Stomach (tissue), 9 donors: ENCODE measurements around the gene FCRL1. TPM values are rescaled to one million over a fixed set of nuclear protein-coding genes. Genes with fewer than 3 reads are reported as not detected.

Experiments used
- DNase-seq, 2 donors: peaks; one replicate each; pipeline versions ENCODE4 v3.0.0 to v3.0.0-alpha.2; 2013 to 2019
- H3K27ac ChIP-seq, 5 donors: fragments of 200-600 bp in 4 of 5; sonication (generic) in 4 of 5; one replicate each; pipeline ENCODE4 v1.5.1; 2013 to 2019; ENCODE audit warnings: mild to moderate bottlenecking in 1 of 5, moderate library complexity in 1 of 5
- H3K27me3 ChIP-seq, 3 donors: fragments of 200-600 bp; sonication (generic); one replicate each; pipeline ENCODE4 v1.5.1; 2017 to 2019; ENCODE audit warnings: mixed run types in 1 of 3
- H3K36me3 ChIP-seq, 4 donors: fragments of 200-600 bp; sonication (generic); 1 replicate in 3 of 4; 2 replicates in 1 of 4; pipeline ENCODE4 v1.5.1; 2016 to 2019
- H3K4me1 ChIP-seq, 4 donors: fragments of 200-600 bp; sonication (generic); one replicate each; pipeline ENCODE4 v1.5.1; 2016 to 2019
- H3K4me3 ChIP-seq, 4 donors: fragments of 200-600 bp; sonication (generic) in 3 of 4; one replicate each; pipeline ENCODE4 v1.5.1; 2016 to 2019; ENCODE audit warnings: mild to moderate bottlenecking in 1 of 4
- H3K9me3 ChIP-seq, 4 donors: fragments of 200-600 bp; sonication (generic); one replicate each; pipeline ENCODE4 v1.5.1; 2016 to 2019
- EP300 ChIP-seq: sonication (generic); formaldehyde crosslinking; IDR thresholded peaks from one replicate; pipeline ENCODE4 v1.6.1; 2017; ENCODE audit warnings: antibody characterized with exemption
- POLR2A ChIP-seq, 4 donors: fragments of 450-650 bp; IDR thresholded peaks; one replicate each; pipeline ENCODE4 v1.6.1; 2016; ENCODE audit warnings: antibody characterized with exemption in 4 of 4, control low read depth in 2 of 4, mild to moderate bottlenecking in 1 of 4, moderate library complexity in 1 of 4
- POLR2AphosphoS5 ChIP-seq, 3 donors: sonication (generic); formaldehyde crosslinking; IDR thresholded peaks; one replicate each; pipeline ENCODE4 v1.6.1; 2016; ENCODE audit warnings: antibody characterized with exemption in 3 of 3
- WGBS, 5 donors: extraction: QIAGEN DNeasy Blood & Tissue Kit in 3 of 5; methylation state at CpG; one replicate each; pipeline versions ENCODE4 v1.1.5 to v1.1.7; 2013 to 2018; 5-methylcytosine and 5-hydroxymethylcytosine counted together
- intact Hi-C: fragments of 100-400 bp; cut with DNase I; formaldehyde crosslinking; loops from one replicate; pipeline ENCODE4 v1.15.1; 2023; ENCODE audit warnings: low total_unique reads
- polyA plus RNA-seq, 3 donors: library from polyadenylated mRNA; stranded (reverse); fragments of 200-250 nt; gene quantifications; one replicate each; pipeline ENCODE4 v1.2.3, GENCODE V29; 2013
- total RNA-seq, 5 donors: library from RNA; depleted of rRNA; stranded (reverse); fragments of >200 nt; gene quantifications; one replicate each; pipeline versions ENCODE4 v1.1.0 to v1.2.3, GENCODE V29; 2014 to 2016
- TF ChIP-seq, protein P1 (sequence below), 7 experiments: fragments of 450-650 bp in 4 of 7; fragments of 200-600 bp in 3 of 7; sonication (generic) in 3 of 7; IDR thresholded peaks; one replicate each; pipeline ENCODE4 v1.5.1; 2016 to 2019; ENCODE audit warnings: antibody characterized with exemption in 7 of 7, control low read depth in 2 of 7, mild to moderate bottlenecking in 1 of 7
- donor health status: healthy with polysubstance abuse.
- donor health status: Bipolar disorder and iron deficiency.
- donor health status: healthy.

FCRL1 gene
- total and polyA plus RNA-seq, 8 donors = 0.29 to 2.4 (median 0.48) TPM; not detected in 5

DNA sequence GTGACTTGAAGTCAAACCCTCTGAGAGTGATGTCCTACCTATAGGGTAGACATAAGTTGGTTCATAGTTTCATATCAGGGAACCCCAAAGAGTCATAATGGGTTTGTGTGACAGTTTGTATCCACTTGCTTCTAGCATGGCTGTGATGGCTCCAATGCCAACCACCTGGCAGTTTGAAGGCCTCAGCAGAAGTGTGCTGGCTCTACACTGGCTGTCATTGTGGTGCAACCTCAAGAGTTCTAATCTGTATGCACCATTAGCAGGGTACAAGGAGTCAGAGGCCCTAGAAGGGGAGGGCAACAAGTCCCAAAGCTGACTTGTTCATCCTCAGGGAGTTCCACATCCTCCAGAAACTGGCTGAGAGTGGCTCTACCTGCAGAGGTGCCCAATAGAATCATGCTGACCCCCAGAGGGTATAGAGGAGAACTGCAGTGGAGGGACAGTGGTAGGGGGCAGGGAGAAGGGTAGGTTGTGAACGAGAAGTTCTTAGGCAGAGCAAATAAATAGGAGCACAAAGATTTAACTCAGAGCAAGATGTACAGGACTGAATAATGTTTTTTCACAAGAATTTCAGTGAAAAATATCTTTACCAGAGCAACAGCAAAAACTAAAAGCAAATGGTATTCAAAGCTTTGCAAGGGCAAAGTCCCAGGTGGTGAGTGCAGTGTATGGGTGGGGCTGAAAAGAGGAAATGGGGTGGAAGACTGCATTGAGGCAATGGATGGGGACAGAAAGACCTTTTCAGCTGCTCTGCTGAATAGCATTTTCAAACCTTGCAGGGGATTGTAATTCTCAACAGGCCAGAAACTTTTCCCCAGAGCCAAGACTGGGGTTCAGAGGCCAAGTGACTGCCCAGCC lies 46.2 kb downstream of the FCRL1 start:
- TF ChIP-seq POLR2A (IDR thresholded peaks at IDR 0.05) = no peak
- TF ChIP-seq, protein P1, sequence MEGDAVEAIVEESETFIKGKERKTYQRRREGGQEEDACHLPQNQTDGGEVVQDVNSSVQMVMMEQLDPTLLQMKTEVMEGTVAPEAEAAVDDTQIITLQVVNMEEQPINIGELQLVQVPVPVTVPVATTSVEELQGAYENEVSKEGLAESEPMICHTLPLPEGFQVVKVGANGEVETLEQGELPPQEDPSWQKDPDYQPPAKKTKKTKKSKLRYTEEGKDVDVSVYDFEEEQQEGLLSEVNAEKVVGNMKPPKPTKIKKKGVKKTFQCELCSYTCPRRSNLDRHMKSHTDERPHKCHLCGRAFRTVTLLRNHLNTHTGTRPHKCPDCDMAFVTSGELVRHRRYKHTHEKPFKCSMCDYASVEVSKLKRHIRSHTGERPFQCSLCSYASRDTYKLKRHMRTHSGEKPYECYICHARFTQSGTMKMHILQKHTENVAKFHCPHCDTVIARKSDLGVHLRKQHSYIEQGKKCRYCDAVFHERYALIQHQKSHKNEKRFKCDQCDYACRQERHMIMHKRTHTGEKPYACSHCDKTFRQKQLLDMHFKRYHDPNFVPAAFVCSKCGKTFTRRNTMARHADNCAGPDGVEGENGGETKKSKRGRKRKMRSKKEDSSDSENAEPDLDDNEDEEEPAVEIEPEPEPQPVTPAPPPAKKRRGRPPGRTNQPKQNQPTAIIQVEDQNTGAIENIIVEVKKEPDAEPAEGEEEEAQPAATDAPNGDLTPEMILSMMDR (IDR thresholded peaks at IDR 0.05) = peak in 2 of 7 experiments; percentile 15 to 24
- no peak for TF ChIP-seq EP300
- TF ChIP-seq POLR2AphosphoS5 (IDR thresholded peaks at IDR 0.05) = no peak
- Histone ChIP-seq H3K4me3 (no peak overlapping the region), H3K9me3 (no peaks in the 10 kb centered on the region), H3K4me1 (no peaks in the 10 kb centered on the region), H3K27ac (peak overlapping the region in 1 of 5 donors; percentile 55), H3K36me3 (no peaks in the 10 kb centered on the region), H3K27me3 (no peaks in the 10 kb centered on the region)
- peak in 1 of 2 donors; percentile 11 for DNase-seq
- 5 to 17% (median 9%) methylated on average over 1 of the region's 1 CpG for WGBS, 5 donors
- intact Hi-C loops = no loop called here

DNA sequence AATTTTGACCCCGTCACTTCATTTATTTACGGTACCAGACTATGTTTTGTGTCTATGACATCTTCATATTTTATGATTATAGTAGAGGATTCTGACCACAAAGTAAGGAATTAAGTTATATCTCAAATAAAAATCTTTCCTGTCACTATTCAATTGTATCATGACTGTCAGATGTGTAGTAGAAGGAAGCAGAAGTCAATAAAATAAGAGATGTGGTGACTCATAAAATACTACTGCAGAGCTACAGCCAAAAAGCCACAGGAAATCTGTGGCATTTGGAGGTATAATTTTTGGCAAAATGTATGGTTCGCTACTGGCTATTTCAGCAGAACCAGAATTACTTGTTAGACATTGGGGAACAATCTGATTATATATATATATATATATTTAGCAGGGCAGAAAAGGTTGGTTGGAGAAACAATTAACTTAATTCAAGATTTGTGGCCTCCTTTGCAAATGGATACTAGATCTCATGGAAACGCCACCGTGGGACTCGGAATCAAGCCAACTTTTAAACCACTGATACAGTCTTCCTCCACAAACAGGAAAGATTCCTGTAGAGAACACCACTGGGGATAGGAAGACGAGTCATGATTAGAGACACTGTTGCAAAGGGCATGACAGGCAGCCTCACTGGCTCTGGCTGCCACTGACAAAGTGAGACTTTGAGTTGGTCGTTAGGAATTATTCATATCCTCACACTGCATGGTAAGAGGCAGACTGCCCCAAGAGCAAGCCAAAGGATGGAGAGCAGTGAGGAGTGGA lies 48.1 kb downstream of the FCRL1 start:
- no peak overlapping the region for H3K4me3 ChIP-seq
- WGBS, 5 donors = 70 to 74% (median 73%) methylated on average over 8 of the region's 8 CpGs
- H3K4me1 ChIP-seq = no peaks in the 10 kb centered on the region
- H3K27me3 ChIP-seq = no peaks in the 10 kb centered on the region
- TF ChIP-seq POLR2AphosphoS5 (IDR thresholded peaks at IDR 0.05) (no peak), POLR2A (IDR thresholded peaks at IDR 0.05) (no peak), EP300 (no peak)
- TF ChIP-seq, protein P1 (IDR thresholded peaks at IDR 0.05) = no peak
- DNase-seq = no peak
- no peaks in the 10 kb centered on the region for H3K9me3 ChIP-seq
- no peak overlapping the region for H3K27ac ChIP-seq
- H3K36me3 ChIP-seq = no peaks in the 10 kb centered on the region
- intact Hi-C loops = no loop called here

DNA sequence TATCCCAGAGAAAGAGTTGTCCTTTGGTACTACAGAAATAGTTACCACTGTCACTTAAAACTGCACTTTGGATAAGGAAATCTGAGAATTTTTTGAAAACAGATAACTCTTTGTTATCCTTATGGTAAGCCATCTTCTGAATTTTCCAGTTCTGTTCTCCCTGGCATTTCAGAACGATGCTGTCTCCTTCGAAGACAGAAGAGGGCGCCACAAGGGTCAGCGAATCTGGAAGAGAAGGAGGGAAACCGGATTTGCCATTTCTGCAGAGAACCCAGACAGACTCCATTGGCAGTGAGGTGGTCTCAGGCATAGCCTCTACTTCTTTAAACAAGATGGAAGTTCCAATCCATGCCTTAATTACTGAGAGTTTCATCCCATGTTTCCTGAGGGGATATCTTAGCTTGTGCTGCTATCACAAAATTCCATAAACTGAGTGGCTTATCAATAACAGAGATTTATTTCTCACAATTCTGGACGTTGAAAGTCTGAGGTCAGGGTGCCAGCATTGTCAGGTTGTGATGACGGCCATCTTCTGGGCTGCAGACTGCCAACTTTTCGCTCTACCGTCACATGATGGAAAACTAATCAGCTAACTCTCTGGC lies 49.4 kb downstream of the FCRL1 start:
- no peaks in the 10 kb centered on the region for H3K36me3 ChIP-seq
- TF ChIP-seq EP300 (no peak), POLR2AphosphoS5 (IDR thresholded peaks at IDR 0.05) (no peak), POLR2A (IDR thresholded peaks at IDR 0.05) (no peak)
- TF ChIP-seq, protein P1 (IDR thresholded peaks at IDR 0.05) = no peak
- intact Hi-C loops = no loop called here
- no peaks in the 10 kb centered on the region for H3K27me3 ChIP-seq
- no peak for DNase-seq
- 44 to 54% (median 46%) methylated on average over 8 to 9 of the region's 9 CpGs for WGBS, 5 donors
- no peak overlapping the region for H3K4me3 ChIP-seq
- H3K27ac ChIP-seq = no peak overlapping the region
- H3K9me3 ChIP-seq = no peaks in the 10 kb centered on the region
- no peaks in the 10 kb centered on the region for H3K4me1 ChIP-seq

DNA sequence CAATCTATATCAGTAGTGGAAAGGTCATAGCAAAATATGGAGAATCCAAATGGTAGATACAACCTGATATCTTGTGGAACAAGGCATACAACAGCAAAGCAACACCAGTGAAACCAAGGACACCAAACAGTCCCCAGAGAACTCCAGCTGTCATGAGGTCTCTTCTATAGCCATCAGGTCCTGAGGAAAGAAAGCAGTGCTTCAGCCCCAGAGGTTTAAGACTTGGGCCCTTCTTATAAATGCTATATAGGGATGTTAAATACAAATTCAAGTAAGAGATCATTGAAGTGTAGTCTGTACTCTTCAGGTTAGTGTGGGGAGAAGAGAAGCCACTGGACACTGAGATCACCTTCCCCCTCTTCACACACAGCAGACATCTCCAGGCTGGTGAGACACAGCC lies 53.1 kb downstream of the FCRL1 start:
- no peak overlapping the region for H3K4me3 ChIP-seq
- intact Hi-C loops = no loop called here
- H3K9me3 ChIP-seq = peaks cover 0 to 4% (median 0%) of the 10 kb centered on the region in 4 donors
- H3K4me1 ChIP-seq = no peaks in the 10 kb centered on the region
- no peak for DNase-seq
- no peaks in the 10 kb centered on the region for H3K36me3 ChIP-seq
- no peaks in the 10 kb centered on the region for H3K27me3 ChIP-seq
- no peak for TF ChIP-seq EP300
- no peak for TF ChIP-seq POLR2A (IDR thresholded peaks at IDR 0.05)
- TF ChIP-seq, protein P1 (IDR thresholded peaks at IDR 0.05) = no peak
- TF ChIP-seq POLR2AphosphoS5 (IDR thresholded peaks at IDR 0.05) = no peak
- H3K27ac ChIP-seq = no peak overlapping the region
